GM12878 (cell line): ENCODE measurements around the gene CLIC6. TPM values are rescaled to one million over a fixed set of nuclear protein-coding genes. Genes with fewer than 3 reads are reported as not detected.

Experiments used
- ATAC-seq: fragments of 200-7000 bp; cut with Tn5 transposase; 3 replicates; pipeline ENCODE4 v1.9.1; 2020; ENCODE audit warnings: mild to moderate bottlenecking, moderate library complexity
- BruUV-seq: library from RNA; stranded (reverse); fragments of 400-500 nt; replicated peaks from 2 replicates; lab custom pipeline; 2021; lab: Mats Ljungman, UMichigan
- CTCF ChIA-PET: fragments of 300-600 bp; sonication (Branson Sonifier 250); formaldehyde crosslinking; extraction: SDS; loops from one replicate; lab custom pipeline; 2021; ENCODE audit warnings: inconsistent platforms; lab: Yijun Ruan, JAX
- POLR2A ChIA-PET: fragments of 350-600 bp; formaldehyde crosslinking; extraction: SDS; loops from one replicate; lab custom pipeline; 2021; ENCODE audit warnings: inconsistent platforms; lab: Charles Lee
- RAD21 ChIA-PET: fragments of 300-600 bp; sonication (Branson Sonifier 250); formaldehyde crosslinking; loops from one replicate; lab custom pipeline; 2023; ENCODE audit warnings: antibody characterized with exemption; ENCODE audit not compliant: unreplicated experiment; lab: Charles Lee
- SMC1A ChIA-PET: fragments of 300-600 bp; sonication (Branson Sonifier 250); formaldehyde crosslinking; loops from one replicate; lab custom pipeline; 2023; ENCODE audit not compliant: unreplicated experiment, uncharacterized antibody; lab: Charles Lee
- DNase-seq: peaks from one replicate; pipeline ENCODE4 v3.0.0-alpha.2; 2011; ENCODE audit warnings: low read depth, low spot score
- FAIRE-seq: peaks from 3 replicates; lab custom pipeline; 2011; peaks lifted over from hg19 to GRCh38; lab: Jason Lieb, UNC
- H2AFZ ChIP-seq: 2 replicates; pipeline ENCODE4 v1.6.0; 2011; ENCODE audit warnings: low read depth, low read length, control low read depth; ENCODE audit not compliant: control insufficient read depth
- H3K27ac ChIP-seq: 2 replicates; pipeline ENCODE4 v1.5.1; 2011; ENCODE audit warnings: control low read depth; ENCODE audit not compliant: control insufficient read depth, insufficient read depth
- H3K27me3 ChIP-seq, 2 experiments: replicated peaks in 1 of 2; 2 replicates each; pipeline versions ENCODE4 v1.6.0 to v1.6.1; 2011; ENCODE audit warnings: low read length in 1 of 2; ENCODE audit not compliant: control insufficient read depth in 2 of 2, insufficient read depth in 2 of 2
- H3K36me3 ChIP-seq, 2 experiments: 2 replicates each; pipeline ENCODE4 v1.5.1; 2011; ENCODE audit warnings: low read length in 1 of 2; ENCODE audit not compliant: control insufficient read depth in 2 of 2, insufficient read depth in 2 of 2
- H3K4me1 ChIP-seq: 2 replicates; pipeline ENCODE4 v1.6.1; 2011; ENCODE audit warnings: mild to moderate bottlenecking, low read length, moderate library complexity, mixed read lengths; ENCODE audit not compliant: control insufficient read depth, insufficient read depth
- H3K4me2 ChIP-seq: 2 replicates; pipeline ENCODE4 v1.6.0; 2011; ENCODE audit warnings: control low read depth; ENCODE audit not compliant: control insufficient read depth, insufficient read depth
- H3K4me3 ChIP-seq: fragments of 200-600 bp; sonication (generic); 2 replicates; pipeline ENCODE4 v1.5.1; 2016
- H3K79me2 ChIP-seq: 2 replicates; pipeline ENCODE4 v1.6.0; 2011; ENCODE audit warnings: low read length; ENCODE audit not compliant: control insufficient read depth, insufficient read depth
- H3K9ac ChIP-seq: 2 replicates; pipeline ENCODE4 v1.8.0; 2011; ENCODE audit warnings: low read length, control low read depth, mixed read lengths; ENCODE audit not compliant: control insufficient read depth, insufficient read depth
- H3K9me3 ChIP-seq: replicated peaks from 3 replicates; pipeline ENCODE4 v1.5.1; 2011; ENCODE audit warnings: mild to moderate bottlenecking, low read length; ENCODE audit not compliant: control insufficient read depth, insufficient read depth
- H4K20me1 ChIP-seq: 2 replicates; pipeline ENCODE4 v1.6.0; 2011; ENCODE audit not compliant: control insufficient read depth, insufficient read depth
- ASH2L ChIP-seq: fragments of 300-600, 200-600 bp; sonication (generic); IDR thresholded peaks from 2 replicates; pipeline ENCODE4 v1.6.1; 2017; ENCODE audit warnings: low read depth, mild to moderate bottlenecking, borderline replicate concordance
- CHD2 ChIP-seq: IDR thresholded peaks from 2 replicates; pipeline ENCODE4 v1.6.1; 2011; ENCODE audit warnings: low read depth, low read length, improper control_type of control experiment, borderline replicate concordance
- E2F4 ChIP-seq: IDR thresholded peaks from 2 replicates; pipeline ENCODE4 v1.6.1; 2012; ENCODE audit warnings: low read depth, low read length, improper control_type of control experiment
- MXI1 ChIP-seq: fragments of 150-350 bp; IDR thresholded peaks from 2 replicates; pipeline ENCODE4 v1.6.1; 2011; ENCODE audit warnings: low read depth, mild to moderate bottlenecking, inconsistent platforms, low read length, improper control_type of control experiment
- RAD21 ChIP-seq: IDR thresholded peaks from 2 replicates; pipeline ENCODE4 v1.6.1; 2011; ENCODE audit warnings: mild to moderate bottlenecking, low read depth, low read length, moderate library complexity; ENCODE audit not compliant: insufficient read depth
- SREBF1 ChIP-seq: IDR thresholded peaks from 2 replicates; pipeline ENCODE4 v1.6.1; 2012; ENCODE audit warnings: mild to moderate bottlenecking, low read length
- TCF7 ChIP-seq: IDR thresholded peaks from 2 replicates; pipeline ENCODE4 v1.6.1; 2014; ENCODE audit warnings: antibody characterized with exemption, borderline replicate concordance
- WGBS: methylation state at CpG from one replicate; pipeline ENCODE4 v1.1.6; 2016; ENCODE audit warnings: low lambda C conversion rate; ENCODE audit not compliant: insufficient replicate concordance, insufficient coverage; ENCODE audit errors: missing lambda C conversion rate; 5-methylcytosine and 5-hydroxymethylcytosine counted together
- in situ Hi-C: fragments of 300-500 bp; cut with MboI; formaldehyde crosslinking; loops from 9 replicates; pipeline ENCODE4 v1.14.3; 2018; ENCODE audit warnings: mixed read lengths
- intact Hi-C: fragments of 100-400 bp; cut with micrococcal nuclease; formaldehyde crosslinking; loops from one replicate; pipeline ENCODE4 v1.14.2; 2022; ENCODE audit not compliant: unreplicated experiment
- polyA plus RNA-seq, 11 experiments: library from polyadenylated mRNA; depleted of rRNA in 4 of 11; unstranded in 6 of 11; stranded (reverse) in 5 of 11; fragments of >200 nt; fragmentation: Nextera tagmentation in 4 of 11; fragmentation: Illumina TruSeq in 1 of 11; extraction: Ambion mirVana in 4 of 11; extraction: Trizol in 1 of 11; gene quantifications; 1 replicate in 1 of 11; 2 replicates in 10 of 11; pipeline versions ENCODE4 v1.2.1 to v1.2.3, GENCODE V29; 2011 to 2016; ENCODE audit warnings: inconsistent platforms in 2 of 11, missing spikeins in 2 of 11, low read depth in 1 of 11
- total RNA-seq, 4 experiments: library from RNA; depleted of rRNA in 3 of 4; stranded (reverse); fragments of >200 nt in 3 of 4; fragmentation: Illumina TruSeq in 1 of 4; extraction: Trizol in 1 of 4; gene quantifications; 2 replicates each; pipeline versions ENCODE4 v1.2.1 to v1.2.3, GENCODE V29; 2013 to 2021

The CLIC6 gene
- total and polyA plus RNA-seq, 10 of the 15 experiments (the other 5 are each of a cell fraction or from before 2014, with no cell fraction given), result 5.7 to 34.1 (median 11.2) TPM

- SMC1A ChIA-PET, result interaction anchor here (1.1 to 1.8 kb wide), 2 partner anchors 23 to 119 kb away, joined by 3 to 6 read pairs; no protein-coding TSS in a partner anchor
- FAIRE-seq (no peak), ATAC-seq (no peak)
- Histone ChIP-seq H3K36me3 (no peaks in the 10 kb centered on the region), H3K27me3 (no peaks in the 10 kb centered on the region), H3K4me1 (peaks cover 11% of the 10 kb centered on the region)
- in situ Hi-C loops, result no loop called here
- 61% methylated on average over 8 of the region's 8 CpGs for WGBS
- TF ChIP-seq MXI1 (no peak), RAD21 (no peak), TCF7 (no peak), ASH2L (no peak), CHD2 (no peak), E2F4 (no peak), SREBF1 (no peak)
- TF ChIP-seq, all 136 proteins: peak for 0
- no TSS peak for BruUV-seq
- H3K9ac ChIP-seq, result no peak overlapping the region
- ChIA-PET CTCF (interaction anchor here (0.6 to 1.9 kb wide), 4 partner anchors 9 to 115 kb away, joined by 4 to 5 read pairs (median 4); no protein-coding TSS in a partner anchor), POLR2A (no interaction called here), RAD21 (interaction anchor here (1.4 kb wide), 1 partner anchor 14 kb away, joined by 3 read pairs; no protein-coding TSS in a partner anchor)
- no peaks in the 10 kb centered on the region for H3K9me3 ChIP-seq
- no peaks in the 10 kb centered on the region for H4K20me1 ChIP-seq
- H3K4me2 ChIP-seq, result no peak overlapping the region
- H2AFZ ChIP-seq, result no peak overlapping the region
- H3K4me3 ChIP-seq, result no peak overlapping the region
- DNase-seq, result no peak
- H3K27ac ChIP-seq, result no peak overlapping the region
- H3K79me2 ChIP-seq, result no peaks in the 10 kb centered on the region
- intact Hi-C loops, result no loop called here
Observed at GRCh38 chr21:34626131-34626530, 42.7 kb upstream of the CLIC6 start.
